DND-41 (cell line): ENCODE measurements around the gene GSG1L.

ENCODE experiments used
- ATAC-seq: fragments of 200-7000 bp; cut with Tn5 transposase; 3 replicates; pipeline ENCODE4 v1.9.1; 2021; ENCODE audit warnings: low read depth; ENCODE audit not compliant: insufficient read depth
- DNase-seq: peaks from one replicate; pipeline ENCODE4 v3.0.0-alpha.2; 2020
- H2AFZ ChIP-seq: 2 replicates; pipeline ENCODE4 v1.6.0; 2012; ENCODE audit warnings: low read depth, low read length
- H3K27ac ChIP-seq: 2 replicates; pipeline ENCODE4 v1.5.1; 2012; ENCODE audit warnings: low read length, inconsistent platforms
- H3K27me3 ChIP-seq: fragments of 200-600 bp; sonication (generic); 2 replicates; pipeline ENCODE4 v1.6.0; 2012; ENCODE audit warnings: low read length, mild to moderate bottlenecking, inconsistent platforms; ENCODE audit not compliant: insufficient read depth, poor library complexity
- H3K36me3 ChIP-seq: 2 replicates; pipeline ENCODE4 v1.5.1; 2012; ENCODE audit warnings: low read length, inconsistent platforms; ENCODE audit not compliant: insufficient read depth
- H3K4me1 ChIP-seq: 2 replicates; pipeline ENCODE4 v1.5.1; 2012; ENCODE audit warnings: mild to moderate bottlenecking, low read length; ENCODE audit not compliant: insufficient read depth
- H3K4me2 ChIP-seq: 2 replicates; pipeline ENCODE4 v1.6.0; 2012; ENCODE audit warnings: mild to moderate bottlenecking, moderate library complexity, low read length, inconsistent platforms; ENCODE audit not compliant: insufficient read depth
- H3K4me3 ChIP-seq, 2 experiments: fragments of 200-600 bp in 1 of 2; shearing (Covaris generic) in 1 of 2; 2 replicates each; pipeline ENCODE4 v1.5.1; 2012 to 2016; ENCODE audit warnings: inconsistent platforms in 2 of 2, low read length in 2 of 2, mild to moderate bottlenecking in 2 of 2, low read depth in 1 of 2, moderate library complexity in 1 of 2
- H3K79me2 ChIP-seq: 2 replicates; pipeline ENCODE4 v1.6.0; 2012; ENCODE audit warnings: low read length, inconsistent platforms; ENCODE audit not compliant: insufficient read depth
- H3K9ac ChIP-seq: 2 replicates; pipeline ENCODE4 v1.6.0; 2012; ENCODE audit warnings: low read depth, mild to moderate bottlenecking, inconsistent platforms, low read length, moderate library complexity
- H3K9me3 ChIP-seq: 2 replicates; pipeline ENCODE4 v1.5.1; 2012; ENCODE audit warnings: low read length, moderate library complexity, mild to moderate bottlenecking, inconsistent platforms; ENCODE audit not compliant: insufficient read depth, severe bottlenecking
- H4K20me1 ChIP-seq: 2 replicates; pipeline ENCODE4 v1.6.0; 2012; ENCODE audit warnings: low read length; ENCODE audit not compliant: insufficient read depth
- EZH2 ChIP-seq: IDR thresholded peaks from 3 replicates; pipeline ENCODE4 v1.6.1; 2012; ENCODE audit warnings: borderline replicate concordance, low read depth, mild to moderate bottlenecking, moderate library complexity, low read length, inconsistent platforms; ENCODE audit not compliant: severe bottlenecking
- TF ChIP-seq, protein P1 (sequence below): IDR thresholded peaks from 2 replicates; pipeline ENCODE4 v1.5.1; 2012; ENCODE audit warnings: borderline replicate concordance, low read length, moderate library complexity, mild to moderate bottlenecking; ENCODE audit not compliant: poor library complexity, severe bottlenecking; ENCODE audit errors: extremely low read depth

The GSG1L gene

DNA sequence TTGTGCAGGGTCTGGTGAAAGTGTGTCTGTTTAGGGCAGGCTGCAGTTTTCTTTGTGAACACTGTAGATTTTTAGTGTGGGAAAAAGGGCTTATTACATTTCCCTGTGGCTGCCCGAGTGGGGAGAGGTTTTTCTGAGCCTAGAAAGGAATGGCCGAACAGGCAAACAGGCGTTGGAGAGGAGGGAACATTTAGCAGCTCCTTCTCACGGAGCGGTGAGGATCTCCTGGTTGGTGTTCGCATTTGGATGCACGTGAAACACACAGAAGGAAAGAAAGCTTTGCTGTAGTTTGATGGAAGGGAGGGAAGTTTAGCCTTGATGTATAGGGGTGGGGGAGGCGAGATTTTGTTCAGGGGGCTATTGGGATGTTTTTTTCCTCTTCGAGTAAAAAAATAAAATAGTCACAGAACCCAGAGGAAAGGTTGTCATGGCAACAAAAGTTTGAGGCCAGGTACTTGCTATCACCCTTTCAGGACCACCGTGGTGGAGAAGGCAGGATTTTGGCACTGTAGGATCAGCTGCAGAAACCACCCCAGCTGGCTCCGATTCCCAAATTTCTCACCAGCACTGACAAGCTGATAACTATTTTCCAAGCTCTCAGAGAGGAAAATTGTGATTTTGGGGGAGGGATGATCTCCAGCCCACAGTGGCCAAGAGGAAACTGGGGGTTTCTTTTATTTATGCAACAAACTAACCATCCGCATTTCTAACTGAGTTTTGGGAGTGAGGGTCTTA is 3.5 kb downstream of the GSG1L start:
- no peak overlapping the region for H3K27ac ChIP-seq
- H3K36me3 ChIP-seq: no peaks in the 10 kb centered on the region
- no peak for DNase-seq
- no peak overlapping the region for H3K4me2 ChIP-seq
- no peaks in the 10 kb centered on the region for H3K79me2 ChIP-seq
- no peaks in the 10 kb centered on the region for H3K4me1 ChIP-seq
- ATAC-seq: no peak
- H3K4me3 ChIP-seq: no peak overlapping the region
- H2AFZ ChIP-seq: no peak overlapping the region
- H3K27me3 ChIP-seq: no peaks in the 10 kb centered on the region
- 0 out of 2 replicates have a peak, but pooled peaks cover 2% of the 10 kb centered on the region for H4K20me1 ChIP-seq
- no peak overlapping the region for H3K9ac ChIP-seq
- TF ChIP-seq, protein P1, sequence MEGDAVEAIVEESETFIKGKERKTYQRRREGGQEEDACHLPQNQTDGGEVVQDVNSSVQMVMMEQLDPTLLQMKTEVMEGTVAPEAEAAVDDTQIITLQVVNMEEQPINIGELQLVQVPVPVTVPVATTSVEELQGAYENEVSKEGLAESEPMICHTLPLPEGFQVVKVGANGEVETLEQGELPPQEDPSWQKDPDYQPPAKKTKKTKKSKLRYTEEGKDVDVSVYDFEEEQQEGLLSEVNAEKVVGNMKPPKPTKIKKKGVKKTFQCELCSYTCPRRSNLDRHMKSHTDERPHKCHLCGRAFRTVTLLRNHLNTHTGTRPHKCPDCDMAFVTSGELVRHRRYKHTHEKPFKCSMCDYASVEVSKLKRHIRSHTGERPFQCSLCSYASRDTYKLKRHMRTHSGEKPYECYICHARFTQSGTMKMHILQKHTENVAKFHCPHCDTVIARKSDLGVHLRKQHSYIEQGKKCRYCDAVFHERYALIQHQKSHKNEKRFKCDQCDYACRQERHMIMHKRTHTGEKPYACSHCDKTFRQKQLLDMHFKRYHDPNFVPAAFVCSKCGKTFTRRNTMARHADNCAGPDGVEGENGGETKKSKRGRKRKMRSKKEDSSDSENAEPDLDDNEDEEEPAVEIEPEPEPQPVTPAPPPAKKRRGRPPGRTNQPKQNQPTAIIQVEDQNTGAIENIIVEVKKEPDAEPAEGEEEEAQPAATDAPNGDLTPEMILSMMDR: no peak
- no peak for TF ChIP-seq EZH2
- no peaks in the 10 kb centered on the region for H3K9me3 ChIP-seq

DNA sequence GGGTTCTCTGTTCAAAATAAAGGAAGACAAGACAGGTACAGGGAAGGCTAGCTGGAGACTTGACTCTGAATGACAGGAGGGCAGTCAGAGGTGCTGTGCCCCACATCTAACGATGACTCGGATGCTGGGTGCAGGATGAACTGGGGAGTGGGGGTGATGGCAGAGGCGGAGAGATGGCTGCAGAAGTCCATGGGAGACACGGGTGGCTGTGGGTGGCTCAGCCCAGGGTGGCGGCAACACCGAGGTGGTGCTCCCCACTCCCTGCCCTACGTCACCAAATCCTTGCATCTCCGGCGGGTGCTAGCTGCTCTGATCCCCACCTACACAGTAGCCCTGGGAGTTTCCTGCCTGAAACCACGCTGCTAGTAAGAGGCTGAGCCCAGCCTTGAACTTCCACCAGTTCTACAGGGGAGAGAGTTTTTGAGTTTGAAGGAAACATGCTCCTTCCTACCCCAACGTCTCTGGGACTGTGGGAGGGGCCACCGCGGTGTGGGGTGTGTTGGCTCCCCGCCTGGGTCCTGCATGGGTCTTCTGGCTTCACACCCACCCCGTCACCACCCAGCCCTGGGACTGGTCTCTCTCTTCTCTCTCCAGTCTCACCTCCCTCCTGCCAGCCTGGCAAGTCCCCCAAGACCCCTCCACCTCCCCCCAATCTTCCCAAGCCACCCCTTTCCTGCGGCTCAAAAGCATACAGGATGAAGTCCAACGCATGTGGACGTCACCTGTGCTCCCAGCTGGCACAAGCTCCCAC is 4.5 kb downstream of the GSG1L start:
- Histone ChIP-seq H3K27ac (no peak overlapping the region), H3K9me3 (no peaks in the 10 kb centered on the region), H3K79me2 (no peaks in the 10 kb centered on the region), H3K27me3 (no peaks in the 10 kb centered on the region), H3K9ac (no peak overlapping the region), H4K20me1 (0 out of 2 replicates have a peak, but pooled peaks cover 2% of the 10 kb centered on the region), H3K4me1 (no peaks in the 10 kb centered on the region), H3K4me3 (no peak overlapping the region), H3K4me2 (no peak overlapping the region), H2AFZ (no peak overlapping the region), H3K36me3 (no peaks in the 10 kb centered on the region)
- TF ChIP-seq, protein P1: no peak
- TF ChIP-seq EZH2: no peak
- DNase-seq (no peak), ATAC-seq (no peak)

DNA sequence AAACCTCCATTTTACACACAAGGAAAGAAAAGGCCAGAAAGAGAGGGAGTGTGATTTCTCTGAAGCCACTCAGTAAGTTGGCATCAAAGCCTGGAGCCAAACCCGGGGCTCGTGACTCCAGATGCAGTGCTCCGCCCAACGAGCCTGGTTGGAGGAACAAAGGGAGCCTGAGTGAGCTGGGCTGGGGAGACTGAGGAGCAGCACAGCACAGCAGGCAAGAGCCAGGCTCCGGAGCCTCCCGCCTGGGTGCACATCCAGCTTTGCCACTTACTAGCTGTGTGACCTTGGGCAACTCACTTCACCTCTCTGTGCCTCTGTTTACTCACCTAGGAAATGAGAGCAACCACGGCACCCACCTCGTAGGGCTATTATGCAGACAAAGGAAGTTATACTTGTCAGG is 5.6 kb downstream of the GSG1L start:
- no peaks in the 10 kb centered on the region for H3K27me3 ChIP-seq
- no peak for DNase-seq
- no peaks in the 10 kb centered on the region for H3K4me1 ChIP-seq
- H4K20me1 ChIP-seq: 0 out of 2 replicates have a peak, but pooled peaks cover 2% of the 10 kb centered on the region
- no peak overlapping the region for H3K27ac ChIP-seq
- no peak overlapping the region for H3K4me3 ChIP-seq
- no peak overlapping the region for H2AFZ ChIP-seq
- no peaks in the 10 kb centered on the region for H3K36me3 ChIP-seq
- TF ChIP-seq, protein P1: no peak
- TF ChIP-seq EZH2: no peak
- no peak overlapping the region for H3K9ac ChIP-seq
- no peak overlapping the region for H3K4me2 ChIP-seq
- H3K9me3 ChIP-seq: no peaks in the 10 kb centered on the region
- H3K79me2 ChIP-seq: no peaks in the 10 kb centered on the region
- ATAC-seq: no peak
